NCI-H1092 (cell line): ENCODE data around the gene RASGRP1.
"Not testable (repeated sequence)": the region's sequence is repeated elsewhere in the genome, so short reads cannot be mapped to it uniquely, and the experiment has no call there.

ENCODE experiments used
- DNase-seq: peaks from one replicate; lab custom pipeline; 2025; lab: John Stamatoyannopoulos, UW

Gene RASGRP1

GRCh38 chr15:38564557-38565286 lies at the start of gene RASGRP1:
RASGRP1 (minus strand) TSS chr15:38564814; CDS start chr15:38564628, 186 bp downstream.
- no peak for DNase-seq

- no peak for DNase-seq
Observed at GRCh38 chr15:38613085-38613484, 48.5 kb upstream of the RASGRP1 start.

GRCh38 chr15:38612159-38612863 lies 47.7 kb upstream of the RASGRP1 start:
- no peak for DNase-seq

GRCh38 chr15:38611228-38611627 lies 46.6 kb upstream of the RASGRP1 start:
- DNase-seq = no peak

- DNase-seq = no peak
Observed at GRCh38 chr15:38610748-38611147, 46.1 kb upstream of the RASGRP1 start.

GRCh38 chr15:38609097-38609738 lies 44.6 kb upstream of the RASGRP1 start:
- no peak for DNase-seq

- no peak for DNase-seq
Observed at GRCh38 chr15:38608682-38609081, 44.1 kb upstream of the RASGRP1 start.

- no peak for DNase-seq
Observed at GRCh38 chr15:38605744-38606143, 41.1 kb upstream of the RASGRP1 start.

- DNase-seq = no peak
Observed at GRCh38 chr15:38603672-38604071, 39.1 kb upstream of the RASGRP1 start.

GRCh38 chr15:38602910-38603670 lies 38.5 kb upstream of the RASGRP1 start:
- DNase-seq = no peak

GRCh38 chr15:38600236-38600635 lies 35.6 kb upstream of the RASGRP1 start:
- DNase-seq = no peak

GRCh38 chr15:38598749-38599148 lies 34.1 kb upstream of the RASGRP1 start:
- DNase-seq = no peak

GRCh38 chr15:38597219-38597800 lies 32.7 kb upstream of the RASGRP1 start:
- no peak for DNase-seq

- DNase-seq = no peak
Observed at GRCh38 chr15:38593524-38593923, 28.9 kb upstream of the RASGRP1 start.

GRCh38 chr15:38589502-38589901 lies 24.9 kb upstream of the RASGRP1 start:
- no peak for DNase-seq

- no peak for DNase-seq
Observed at GRCh38 chr15:38588672-38589071, 24.1 kb upstream of the RASGRP1 start.

- DNase-seq = no peak
Observed at GRCh38 chr15:38587214-38587613, 22.6 kb upstream of the RASGRP1 start.

GRCh38 chr15:38586005-38586404 lies 21.4 kb upstream of the RASGRP1 start:
- not testable (repeated sequence) for DNase-seq

GRCh38 chr15:38578626-38579025 lies 14.0 kb upstream of the RASGRP1 start:
- no peak for DNase-seq

- no peak for DNase-seq
Observed at GRCh38 chr15:38577424-38577987, 12.9 kb upstream of the RASGRP1 start.

- no peak for DNase-seq
Observed at GRCh38 chr15:38576837-38577236, 12.2 kb upstream of the RASGRP1 start.

- no peak for DNase-seq
Observed at GRCh38 chr15:38576261-38576660, 11.6 kb upstream of the RASGRP1 start.
